ENCODE results near the gene GLTP. TPM values are rescaled to one million over a fixed set of nuclear protein-coding genes. Genes with fewer than 3 reads are reported as not detected.
A peak's percentile ranks its signal among the peaks of the same experiment; 100 is the strongest.

Gene GLTP
- polyA plus RNA-seq, 2 of the 4 experiments (the other 2 are of a cell fraction), result 16.9 to 18.8 TPM

- 93% methylated on average over 2 of the region's 2 CpGs for WGBS (ENCODE audit: missing lambda C conversion rate)
- Histone ChIP-seq H3K9me3 (no peaks in the 10 kb centered on the region), H3K27ac (peak overlapping the region in 1 of 2 experiments; percentile 90; a peak in 3 of 6 replicates), H3K4me2 (peak overlapping the region; percentile 99), H3K4me1 (peaks cover 52% of the 10 kb centered on the region), H3K4me3 (no peak overlapping the region)
- DNase-seq (ENCODE audit: low read depth in 1 of 2, low spot score in 1 of 2) (peak in 1 of 2 experiments; percentile 52), FAIRE-seq (no peak), ATAC-seq (peak in 1 of 2 experiments; percentile 2; a peak in 1 of 6 replicates)
- ChIA-PET CTCF (interaction anchor here (0.7 to 6.9 kb wide), 11 partner anchors 10 to 107 kb away, joined by 3 to 52 read pairs (median 3); no protein-coding TSS in a partner anchor), POLR2A (no interaction called here)
- TF ChIP-seq SMC3 (IDR thresholded peaks at IDR 0.05) (no peak), MAFK (IDR thresholded peaks at IDR 0.05; ENCODE audit: partially characterized antibody) (peak; percentile 42), RNF2 (IDR thresholded peaks at IDR 0.05; ENCODE audit: borderline replicate concordance, low read depth) (no peak), ZNF302 (CRISPR knock-in tag; IDR thresholded peaks at IDR 0.05) (no peak)
Observed at GRCh38 chr12:109881752-109882151, 1.4 kb upstream of the GLTP start.

GRCh38 chr12:109880938-109881337 is 597 bp upstream of the GLTP start:
- DNase-seq (ENCODE audit: low read depth in 1 of 2, low spot score in 1 of 2), result no peak
- Histone ChIP-seq H3K9me3 (no peaks in the 10 kb centered on the region), H3K4me2 (peak overlapping the region; percentile 99), H3K27ac (peak overlapping the region; percentile 78 to 90), H3K4me1 (peaks cover 49% of the 10 kb centered on the region), H3K4me3 (peak overlapping the region; percentile 81)
- ChIA-PET POLR2A (no interaction called here), CTCF (interaction anchor here (1.0 to 6.9 kb wide), 6 partner anchors 16 to 47 kb away, joined by 3 to 52 read pairs (median 6); no protein-coding TSS in a partner anchor)
- 10% methylated on average over 9 of the region's 9 CpGs for WGBS (ENCODE audit: missing lambda C conversion rate)
- no peak for FAIRE-seq
- no peak for TF ChIP-seq ATOH8 (CRISPR knock-in tag; IDR thresholded peaks at IDR 0.05; ENCODE audit: low read depth)
- 0 out of 2 replicates have a peak, but pooled peaks have one; percentile 29 for TF ChIP-seq HOXB5 (CRISPR knock-in tag; IDR thresholded peaks at IDR 0.05)
- no peak for TF ChIP-seq JUN (IDR thresholded peaks at IDR 0.05)
- TF ChIP-seq RCOR1 (IDR thresholded peaks at IDR 0.05; ENCODE audit: low read depth, low read length), result no peak
- ATAC-seq, result peak; percentile 33 to 53; a peak in 4 of 6 replicates

GRCh38 chr12:109879351-109880042 is 844 bp downstream of the GLTP start:
- DNase-seq (ENCODE audit: low read depth in 1 of 2, low spot score in 1 of 2), result no peak
- Histone ChIP-seq H3K4me2 (peak overlapping the region; percentile 79), H3K4me3 (peak overlapping the region; percentile 81), H3K4me1 (peaks cover 40% of the 10 kb centered on the region), H3K27ac (peak overlapping the region; percentile 82 to 90), H3K9me3 (no peaks in the 10 kb centered on the region)
- ChIA-PET POLR2A (no interaction called here), CTCF (interaction anchor here (0.7 to 4.3 kb wide), 7 partner anchors 12 to 282 kb away, joined by 3 to 26 read pairs (median 3); no protein-coding TSS in a partner anchor)
- WGBS (ENCODE audit: missing lambda C conversion rate), result 48% methylated on average over 13 of the region's 13 CpGs
- FAIRE-seq, result no peak
- TF ChIP-seq RAD21 (conservative IDR thresholded peaks at IDR 0.05 in 1 of 2, IDR thresholded peaks at IDR 0.05 in 1 of 2), result no peak
- ATAC-seq, result no peak

- ChIA-PET POLR2A (no interaction called here), CTCF (interaction anchor here (0.7 to 6.1 kb wide), 9 partner anchors 11 to 754 kb away, joined by 3 to 27 read pairs (median 4); no protein-coding TSS in a partner anchor)
- DNase-seq (ENCODE audit: low read depth in 1 of 2, low spot score in 1 of 2), result no peak
- WGBS (ENCODE audit: missing lambda C conversion rate), result 83% methylated on average over 7 of the region's 7 CpGs
- H3K9me3 ChIP-seq, result no peaks in the 10 kb centered on the region
- peak; percentile 40 for TF ChIP-seq MAFK (IDR thresholded peaks at IDR 0.05; ENCODE audit: partially characterized antibody)
- TF ChIP-seq ZSCAN20 (CRISPR knock-in tag; IDR thresholded peaks at IDR 0.05), result no peak
- ATAC-seq, result no peak
- no peak for FAIRE-seq
- peaks cover 38% of the 10 kb centered on the region for H3K4me1 ChIP-seq
- H3K27ac ChIP-seq, result peak overlapping the region in 1 of 2 experiments; percentile 24; a peak in 1 of 6 replicates
- no peak overlapping the region for H3K4me3 ChIP-seq
- peak overlapping the region; percentile 79 for H3K4me2 ChIP-seq
Observed at GRCh38 chr12:109878749-109879148, 1.6 kb downstream of the GLTP start.

GRCh38 chr12:109878247-109878625 is 2.1 kb downstream of the GLTP start:
- H3K4me2 ChIP-seq, result no peak overlapping the region; the same call in 2 of the 3 replicates
- POLR2A ChIA-PET, result no interaction called here
- CTCF ChIA-PET, result interaction anchor here (1.1 to 6.1 kb wide), 7 partner anchors 24 to 280 kb away, joined by 3 to 27 read pairs (median 5); no protein-coding TSS in a partner anchor
- no peak for TF ChIP-seq FOSB (CRISPR knock-in tag; IDR thresholded peaks at IDR 0.05)
- no peak for TF ChIP-seq HMGXB4 (CRISPR knock-in tag; IDR thresholded peaks at IDR 0.05; ENCODE audit: borderline replicate concordance)
- no peak for TF ChIP-seq TFCP2L1 (CRISPR knock-in tag; IDR thresholded peaks at IDR 0.05)
- no peak for TF ChIP-seq CHD4 (IDR thresholded peaks at IDR 0.05; ENCODE audit: borderline replicate concordance)
- TF ChIP-seq RFX5 (IDR thresholded peaks at IDR 0.05), result no peak
- TF ChIP-seq TP53 (CRISPR knock-in tag; IDR thresholded peaks at IDR 0.05), result no peak
- no peak for TF ChIP-seq JUNB (IDR thresholded peaks at IDR 0.05)
- TF ChIP-seq POLR2A (IDR thresholded peaks at IDR 0.05; ENCODE audit: low read length), result no peak
- TF ChIP-seq HOXB13 (CRISPR knock-in tag; IDR thresholded peaks at IDR 0.05; ENCODE audit: low read depth), result no peak
- no peak for TF ChIP-seq MAZ (IDR thresholded peaks at IDR 0.05; ENCODE audit: borderline replicate concordance, low read depth, low read length)
- no peak for TF ChIP-seq RCOR1 (IDR thresholded peaks at IDR 0.05; ENCODE audit: low read depth, low read length)
- no peak for TF ChIP-seq PBX3 (IDR thresholded peaks at IDR 0.05)

More at GRCh38 chr12:109878247-109878625, 2.1 kb downstream of the GLTP start:
- peaks cover 33% of the 10 kb centered on the region for H3K4me1 ChIP-seq
- ATAC-seq, result no peak
- no peak for DNase-seq (ENCODE audit: low read depth in 1 of 2, low spot score in 1 of 2)
- H3K27ac ChIP-seq, result no peak overlapping the region
- H3K4me3 ChIP-seq, result no peak overlapping the region
- no peak for FAIRE-seq
- WGBS (ENCODE audit: missing lambda C conversion rate), result 79% methylated on average over 3 of the region's 3 CpGs
- no peaks in the 10 kb centered on the region for H3K9me3 ChIP-seq
